GM23248 (cell line): ENCODE data around the gene P2RY2. TPM values are rescaled to one million over a fixed set of nuclear protein-coding genes. Genes with fewer than 3 reads are reported as not detected.

Experiments
- DNase-seq: peaks from one replicate; pipeline ENCODE4 v3.0.0-alpha.2; 2015
- H2AFZ ChIP-seq: fragments of 200-600 bp; sonication (generic); 2 replicates; pipeline ENCODE4 v1.6.1; 2016; ENCODE audit warnings: antibody characterized with exemption
- H3F3A ChIP-seq: fragments of 200-600 bp; sonication (generic); 2 replicates; pipeline ENCODE4 v1.6.1; 2016; ENCODE audit warnings: mild to moderate bottlenecking, antibody characterized with exemption, mixed run types; ENCODE audit not compliant: insufficient read depth
- H3K27ac ChIP-seq: fragments of 200-600 bp; sonication (generic); 2 replicates; pipeline ENCODE4 v1.5.1; 2016; ENCODE audit warnings: mild to moderate bottlenecking
- H3K27me3 ChIP-seq: fragments of 200-600 bp; sonication (generic); replicated peaks from 2 replicates; pipeline ENCODE4 v1.6.1; 2016; ENCODE audit warnings: mild to moderate bottlenecking; ENCODE audit not compliant: insufficient read depth
- H3K36me3 ChIP-seq: fragments of 200-600 bp; sonication (generic); 2 replicates; pipeline ENCODE4 v1.6.1; 2016; ENCODE audit warnings: low read depth, mild to moderate bottlenecking
- H3K4me1 ChIP-seq: fragments of 200-600 bp; sonication (generic); 2 replicates; pipeline ENCODE4 v1.6.1; 2016; ENCODE audit warnings: mild to moderate bottlenecking; ENCODE audit not compliant: insufficient read depth
- H3K4me2 ChIP-seq: fragments of 200-600 bp; sonication (generic); one replicate; pipeline ENCODE4 v1.6.1; 2016; ENCODE audit warnings: mild to moderate bottlenecking; ENCODE audit not compliant: unreplicated experiment
- H3K4me3 ChIP-seq: fragments of 200-600 bp; sonication (generic); 2 replicates; pipeline ENCODE4 v1.5.1; 2016; ENCODE audit warnings: mild to moderate bottlenecking
- H3K79me2 ChIP-seq: fragments of 200-600 bp; sonication (generic); 2 replicates; pipeline ENCODE4 v1.6.1; 2016; ENCODE audit warnings: mild to moderate bottlenecking; ENCODE audit not compliant: insufficient read depth
- H3K9ac ChIP-seq: fragments of 200-600 bp; sonication (generic); 2 replicates; pipeline ENCODE4 v1.6.1; 2016; ENCODE audit warnings: mild to moderate bottlenecking
- H3K9me2 ChIP-seq: fragments of 200-600 bp; sonication (generic); 2 replicates; pipeline ENCODE4 v1.6.1; 2016; ENCODE audit warnings: mixed run types, mild to moderate bottlenecking, moderate library complexity; ENCODE audit not compliant: insufficient read depth
- H3K9me3 ChIP-seq: fragments of 200-600 bp; sonication (generic); one replicate; pipeline ENCODE4 v1.6.1; 2017; ENCODE audit warnings: low read depth
- H4K20me1 ChIP-seq: fragments of 200-600 bp; sonication (generic); 2 replicates; pipeline ENCODE4 v1.6.0; 2016; ENCODE audit not compliant: insufficient read depth
- EZH2 ChIP-seq: fragments of 200-600 bp; sonication (generic); IDR thresholded peaks from 2 replicates; pipeline ENCODE4 v1.6.1; 2018; ENCODE audit warnings: antibody characterized with exemption, mild to moderate bottlenecking; ENCODE audit not compliant: insufficient read depth, poor library complexity, severe bottlenecking
- EZH2phosphoT487 ChIP-seq: fragments of 200-600 bp; sonication (generic); IDR thresholded peaks from 2 replicates; pipeline ENCODE4 v1.6.1; 2018; ENCODE audit warnings: antibody characterized with exemption, moderate library complexity, mild to moderate bottlenecking, low read depth; ENCODE audit not compliant: insufficient read depth
- WGBS, 2 experiments: methylation state at CpG; one replicate each; pipeline ENCODE4 v1.1.6; 2015 to 2017; ENCODE audit warnings: low lambda C conversion rate in 2 of 2, low coverage in 1 of 2; ENCODE audit errors: missing lambda C conversion rate in 2 of 2; 5-methylcytosine and 5-hydroxymethylcytosine counted together
- in situ Hi-C: fragments of 300-500 bp; cut with MboI; formaldehyde crosslinking; loops from 2 replicates; pipeline ENCODE4 v1.15.0; 2020
- polyA plus RNA-seq: library from polyadenylated mRNA; unstranded; fragments of >200 nt; fragmentation: Nextera tagmentation; extraction: Ambion mirVana; gene quantifications from 2 replicates; pipeline ENCODE4 v1.2.1, GENCODE V29; 2016
- total RNA-seq: library from RNA; depleted of rRNA; stranded (reverse); fragments of >200 nt; shearing (Covaris generic); gene quantifications from 2 replicates; pipeline ENCODE4 v1.2.3, GENCODE V29; 2014

The P2RY2 gene
- total and polyA plus RNA-seq, 2 experiments from 2014 or later: not detected

- DNase-seq: no peak
- Histone ChIP-seq H3K4me1 (peaks cover 15% of the 10 kb centered on the region), H3K9me3 (no peaks in the 10 kb centered on the region), H3K79me2 (no peaks in the 10 kb centered on the region), H3K4me2 (no peak overlapping the region), H3K9ac (no peak overlapping the region), H3K36me3 (no peaks in the 10 kb centered on the region), H3K9me2 (no peaks in the 10 kb centered on the region), H3F3A (no peaks in the 10 kb centered on the region), H3K27me3 (no peaks in the 10 kb centered on the region), H4K20me1 (no peaks in the 10 kb centered on the region), H3K4me3 (no peak overlapping the region), H3K27ac (no peak overlapping the region), H2AFZ (no peak overlapping the region)
- WGBS, 2 experiments: 63 to 69% methylated on average over 4 of the region's 4 CpGs
- TF ChIP-seq EZH2 (no peak), EZH2phosphoT487 (no peak)
- in situ Hi-C loops: no loop called here
Observed at GRCh38 chr11:73241300-73241699, 23.2 kb downstream of the P2RY2 start.

GRCh38 chr11:73242251-73243092 lies 24.4 kb downstream of the P2RY2 start:
- no peaks in the 10 kb centered on the region for H3K27me3 ChIP-seq
- no peaks in the 10 kb centered on the region for H3K9me3 ChIP-seq
- no peaks in the 10 kb centered on the region for H3K9me2 ChIP-seq
- no peaks in the 10 kb centered on the region for H3K79me2 ChIP-seq
- no peaks in the 10 kb centered on the region for H3F3A ChIP-seq
- no peak overlapping the region for H3K4me3 ChIP-seq
- H3K9ac ChIP-seq: peak overlapping the region; percentile 45
- no peak overlapping the region for H3K27ac ChIP-seq
- 29 to 30% methylated on average over 11 to 12 of the region's 12 CpGs for WGBS, 2 experiments
- DNase-seq: peak; percentile 85
- peak overlapping the region; percentile 93 for H2AFZ ChIP-seq
- H3K36me3 ChIP-seq: no peaks in the 10 kb centered on the region
- H3K4me1 ChIP-seq: peaks cover 15% of the 10 kb centered on the region
- peak overlapping the region; percentile 14 for H3K4me2 ChIP-seq
- TF ChIP-seq EZH2phosphoT487 (no peak), EZH2 (no peak)
- H4K20me1 ChIP-seq: no peaks in the 10 kb centered on the region
- in situ Hi-C loops: no loop called here

GRCh38 chr11:73243093-73243485 lies 25.0 kb downstream of the P2RY2 start:
- in situ Hi-C loops: no loop called here
- Histone ChIP-seq H3K27me3 (no peaks in the 10 kb centered on the region), H3K4me2 (no peak overlapping the region), H4K20me1 (no peaks in the 10 kb centered on the region), H3K9me3 (no peaks in the 10 kb centered on the region), H3K4me3 (no peak overlapping the region), H2AFZ (peak overlapping the region; percentile 5; the same call in 1 of the 2 replicates), H3K79me2 (no peaks in the 10 kb centered on the region), H3F3A (no peaks in the 10 kb centered on the region), H3K36me3 (no peaks in the 10 kb centered on the region), H3K4me1 (peaks cover 11% of the 10 kb centered on the region), H3K9ac (no peak overlapping the region), H3K27ac (no peak overlapping the region), H3K9me2 (no peaks in the 10 kb centered on the region)
- no peak for DNase-seq
- 45 to 49% methylated on average over 7 to 8 of the region's 8 CpGs for WGBS, 2 experiments
- TF ChIP-seq EZH2: no peak
- TF ChIP-seq EZH2phosphoT487: no peak

GRCh38 chr11:73244589-73245240 lies 26.6 kb downstream of the P2RY2 start:
- in situ Hi-C loops: no loop called here
- H3K9ac ChIP-seq: no peak overlapping the region
- H2AFZ ChIP-seq: no peak overlapping the region

More at GRCh38 chr11:73244589-73245240, 26.6 kb downstream of the P2RY2 start:
- DNase-seq: no peak
- Histone ChIP-seq H3K27ac (no peak overlapping the region), H3K4me2 (no peak overlapping the region), H3K27me3 (no peaks in the 10 kb centered on the region), H4K20me1 (no peaks in the 10 kb centered on the region), H3K4me1 (peaks cover 11% of the 10 kb centered on the region), H3K9me2 (no peaks in the 10 kb centered on the region), H3K36me3 (no peaks in the 10 kb centered on the region), H3F3A (no peaks in the 10 kb centered on the region), H3K79me2 (no peaks in the 10 kb centered on the region), H3K9me3 (no peaks in the 10 kb centered on the region), H3K4me3 (no peak overlapping the region)
- 77 to 86% methylated on average over 4 of the region's 4 CpGs for WGBS, 2 experiments
- no peak for TF ChIP-seq EZH2
- TF ChIP-seq EZH2phosphoT487: no peak
